ENCODE results near the gene TP53I3.
A peak's percentile ranks its signal among the peaks of the same experiment; 100 is the strongest.
"Not testable (repeated sequence)": the region's sequence is repeated elsewhere in the genome, so short reads cannot be mapped to it uniquely, and the experiment has no call there.

Gene TP53I3, protein sequence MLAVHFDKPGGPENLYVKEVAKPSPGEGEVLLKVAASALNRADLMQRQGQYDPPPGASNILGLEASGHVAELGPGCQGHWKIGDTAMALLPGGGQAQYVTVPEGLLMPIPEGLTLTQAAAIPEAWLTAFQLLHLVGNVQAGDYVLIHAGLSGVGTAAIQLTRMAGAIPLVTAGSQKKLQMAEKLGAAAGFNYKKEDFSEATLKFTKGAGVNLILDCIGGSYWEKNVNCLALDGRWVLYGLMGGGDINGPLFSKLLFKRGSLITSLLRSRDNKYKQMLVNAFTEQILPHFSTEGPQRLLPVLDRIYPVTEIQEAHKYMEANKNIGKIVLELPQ

DNA sequence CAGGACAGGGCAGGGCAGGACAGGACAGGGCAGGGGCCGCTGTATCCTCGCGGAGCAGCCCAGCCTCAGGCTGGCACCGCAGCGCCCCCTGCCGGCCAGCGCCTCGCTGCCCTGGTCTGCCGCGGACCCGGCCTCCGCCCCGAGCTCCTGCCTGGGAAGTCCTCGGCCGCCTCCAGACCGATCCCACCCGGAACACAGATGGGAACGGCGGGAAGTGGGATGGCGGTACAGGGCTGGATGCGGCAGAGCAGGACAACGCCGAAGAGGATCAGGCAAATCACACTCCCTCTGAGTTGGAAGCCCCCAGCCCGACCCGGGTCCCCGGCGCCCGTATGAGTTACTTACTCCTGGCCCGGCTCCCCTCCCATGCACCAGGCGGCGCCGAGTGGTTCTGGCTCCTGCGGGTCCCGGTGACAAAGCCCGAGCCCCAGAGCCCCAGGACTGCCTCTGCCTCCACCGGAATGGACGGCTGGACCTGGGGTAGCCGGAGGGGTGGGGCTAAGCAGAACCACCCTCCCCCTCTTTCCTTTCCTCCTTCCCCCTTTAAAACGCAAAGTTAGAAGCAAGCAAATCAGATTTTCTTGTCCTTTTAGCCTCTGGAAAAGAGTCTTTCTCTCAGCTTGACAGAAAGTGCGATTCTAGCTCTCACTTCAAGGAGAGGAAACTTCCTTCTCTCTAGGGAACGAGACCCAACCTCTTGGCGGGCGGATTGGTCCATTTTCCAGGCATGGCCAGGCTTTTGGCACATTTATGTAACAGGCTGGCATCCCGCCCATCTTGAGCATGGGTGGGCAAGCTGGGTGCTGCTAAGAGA, at the start of gene TP53I3:
Gene TP53I3 (minus strand): TSS at position 449 of the 814 bp plus-strand sequence. CDS start 508 bp downstream, outside the sequence.
- peak; percentile 71 to 78 (median 75) for DNase-seq (ENCODE audit: low read depth in 4 of 4, low spot score in 1 of 4)

DNA sequence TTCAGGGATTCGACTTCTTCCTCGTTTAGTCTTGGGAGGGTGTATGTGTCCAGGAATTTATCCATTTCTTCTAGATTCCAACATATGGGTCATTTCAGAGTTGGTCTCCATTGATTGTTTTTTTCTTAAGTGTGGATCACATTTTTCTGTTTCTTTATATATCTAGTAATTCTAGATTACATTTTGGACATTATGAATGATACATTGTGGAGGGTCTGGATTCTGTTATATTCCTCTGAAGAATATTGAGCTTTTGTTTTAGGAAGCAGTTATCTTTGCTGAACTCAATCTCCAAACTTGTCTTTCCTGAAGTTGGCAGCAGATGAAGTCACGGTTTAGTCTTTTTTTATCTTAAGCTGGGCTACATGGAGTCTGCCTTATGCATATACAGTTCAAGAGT, 47.9 kb upstream of the TP53I3 start:
- no peak for DNase-seq (ENCODE audit: low read depth in 4 of 4, low spot score in 1 of 4)

DNA sequence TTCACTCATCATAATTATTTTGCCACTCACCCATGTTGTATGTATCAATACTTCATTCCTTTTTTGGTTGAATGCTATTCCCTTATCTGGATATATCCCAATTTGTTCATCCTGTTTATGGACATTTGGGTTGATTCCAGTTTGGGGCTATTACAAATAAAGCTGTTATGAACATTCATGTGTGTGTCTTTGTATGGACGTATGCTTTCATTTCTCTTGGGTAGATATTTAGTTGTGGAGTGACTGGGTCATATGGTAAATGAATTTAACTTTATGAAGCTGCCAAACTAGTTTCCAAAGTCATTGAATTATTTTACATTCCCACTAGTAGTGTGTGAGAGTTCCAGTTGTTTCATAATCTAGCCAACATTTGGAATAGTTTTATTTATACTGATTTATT, 41.3 kb upstream of the TP53I3 start:
- DNase-seq (ENCODE audit: low read depth in 4 of 4, low spot score in 1 of 4) = no peak

DNA sequence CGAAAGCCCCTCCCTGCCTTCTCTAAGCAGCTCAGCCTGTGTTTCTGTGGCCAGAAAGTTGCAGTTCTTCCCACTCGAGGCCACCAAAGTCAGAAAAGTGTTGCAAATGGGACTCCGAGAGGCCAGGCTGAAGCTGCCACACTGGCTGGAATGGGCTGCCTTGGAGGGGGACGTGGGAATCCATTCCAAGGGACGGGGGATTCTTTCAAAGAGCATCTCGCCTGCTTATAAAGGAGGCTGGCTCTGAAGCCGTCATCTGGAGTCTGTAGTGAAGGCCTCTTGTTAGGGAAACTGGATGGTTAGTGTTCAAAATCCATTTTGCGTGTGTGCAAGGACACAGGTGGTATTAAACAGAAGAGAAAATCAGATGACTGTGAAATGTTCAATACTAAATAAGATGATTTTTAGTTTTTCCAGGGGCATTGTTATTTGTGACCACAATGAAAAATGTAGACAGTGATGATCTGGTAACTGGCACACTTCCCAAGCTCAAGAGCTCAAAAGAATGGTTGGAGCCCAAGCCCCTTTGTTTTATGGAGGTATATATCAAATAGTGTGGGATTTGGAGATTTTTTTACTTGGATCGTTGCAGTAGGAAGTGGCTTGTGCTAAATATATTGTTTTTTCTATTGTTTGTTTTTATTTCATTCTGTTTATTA, 39.4 kb upstream of the TP53I3 start:
- DNase-seq (ENCODE audit: low read depth in 4 of 4, low spot score in 1 of 4) = peak in 1 of 4 experiments; percentile 13

DNA sequence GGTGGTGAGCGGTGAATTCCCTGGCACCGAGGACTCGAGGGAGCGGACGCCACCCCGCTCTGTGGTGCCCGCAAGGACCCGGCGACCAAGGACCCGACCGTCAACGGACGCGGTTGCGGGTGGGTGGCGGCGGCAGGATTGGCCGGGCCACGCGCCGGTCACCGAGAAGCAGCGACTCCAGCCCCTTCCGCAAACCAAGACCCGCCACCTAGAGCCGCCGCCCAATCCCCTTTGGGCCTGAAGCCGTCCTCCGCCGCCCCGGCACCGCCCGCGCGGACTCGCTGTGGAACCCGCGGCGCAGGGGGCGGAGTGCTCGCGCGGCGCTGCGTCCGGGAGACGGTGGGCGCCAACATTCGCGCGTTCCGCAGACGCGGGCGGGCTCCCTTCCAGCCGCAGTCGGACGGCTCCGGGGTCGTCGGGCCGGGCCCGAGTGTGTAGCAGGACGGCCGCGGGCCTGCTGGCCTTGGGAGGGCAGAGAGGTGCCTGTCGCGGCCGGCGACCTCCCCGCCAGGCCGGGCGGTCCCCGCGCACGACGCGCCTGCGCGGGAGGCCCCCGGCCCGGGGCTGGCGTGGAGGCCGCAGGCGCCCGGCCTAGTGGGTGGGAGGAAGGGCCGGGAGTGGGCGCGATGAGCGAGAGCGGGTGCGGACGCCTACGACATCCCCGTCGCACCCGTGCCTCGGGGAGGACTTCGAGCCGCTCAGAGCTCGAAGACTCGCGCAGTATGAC, 38.7 kb upstream of the TP53I3 start, which contains the start of the genes FAM228B and PFN4:
Gene FAM228B (plus strand): TSS at position 275 of the 727 bp plus-strand sequence. CDS start 893 bp downstream, outside the sequence.
Gene PFN4 (minus strand): TSS at position 140 of the 727 bp plus-strand sequence. CDS start 799 bp downstream, outside the sequence.
- DNase-seq (ENCODE audit: low read depth in 4 of 4, low spot score in 1 of 4) = peak; percentile 24 to 66 (median 44)

DNA sequence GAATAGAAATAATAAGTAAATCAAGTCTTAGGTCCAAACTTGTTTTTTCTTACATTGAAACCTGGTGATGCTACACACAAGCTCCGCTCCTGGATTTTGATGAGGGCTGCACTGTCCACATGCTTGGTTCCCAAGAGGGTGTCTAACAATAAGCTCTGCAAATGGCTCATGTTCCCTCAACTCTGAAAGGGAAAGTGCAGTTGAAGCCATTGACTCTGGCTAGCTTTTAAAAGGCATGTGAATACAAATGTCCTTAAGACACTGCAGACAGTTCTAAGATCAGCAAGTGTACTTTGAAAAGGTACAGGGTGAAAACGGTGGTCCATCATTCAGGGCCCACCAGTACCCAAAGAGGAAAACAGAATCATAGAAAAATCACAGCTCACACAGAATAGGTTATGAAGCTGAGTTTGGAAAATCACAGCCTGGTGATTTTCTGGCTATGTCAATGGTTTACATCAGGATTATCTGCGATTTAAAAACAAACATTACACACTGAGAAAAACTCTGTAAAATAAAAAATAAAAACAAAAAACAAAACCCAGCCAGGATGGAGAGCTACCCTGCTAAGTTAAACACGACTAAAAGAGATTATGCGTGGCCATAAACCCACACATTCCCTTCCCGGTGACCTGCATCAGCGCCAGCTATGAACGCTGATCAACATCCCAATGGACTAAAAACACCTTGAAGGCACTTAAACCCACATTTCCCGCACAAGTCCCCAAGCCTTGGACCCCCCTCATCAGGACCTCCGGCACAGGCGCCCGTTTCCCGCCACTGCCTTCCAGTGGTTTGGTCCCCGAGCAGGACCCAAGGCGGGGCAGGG, 37.9 kb upstream of the TP53I3 start:
- no peak for DNase-seq (ENCODE audit: low read depth in 4 of 4, low spot score in 1 of 4)

DNA sequence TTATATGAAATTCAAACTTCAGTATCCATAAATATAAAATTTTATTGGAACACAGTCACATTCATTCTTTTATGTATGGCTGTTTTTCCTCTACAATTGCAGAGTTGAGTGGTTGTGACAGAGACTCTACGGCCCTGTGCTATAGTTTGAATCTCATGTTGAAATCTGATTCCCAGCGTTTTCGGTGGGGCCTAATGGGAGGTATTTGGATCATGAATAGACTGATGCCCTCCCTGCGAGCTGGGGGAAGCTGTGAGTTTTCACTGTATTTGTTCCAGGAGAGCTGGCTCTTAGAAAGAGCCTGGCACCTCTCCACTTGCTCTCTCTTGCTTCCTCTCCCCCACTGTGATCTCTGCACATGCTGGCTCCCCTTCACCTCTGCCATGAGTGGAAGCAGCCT, 36.8 kb upstream of the TP53I3 start:
- no peak for DNase-seq (ENCODE audit: low read depth in 4 of 4, low spot score in 1 of 4)

DNA sequence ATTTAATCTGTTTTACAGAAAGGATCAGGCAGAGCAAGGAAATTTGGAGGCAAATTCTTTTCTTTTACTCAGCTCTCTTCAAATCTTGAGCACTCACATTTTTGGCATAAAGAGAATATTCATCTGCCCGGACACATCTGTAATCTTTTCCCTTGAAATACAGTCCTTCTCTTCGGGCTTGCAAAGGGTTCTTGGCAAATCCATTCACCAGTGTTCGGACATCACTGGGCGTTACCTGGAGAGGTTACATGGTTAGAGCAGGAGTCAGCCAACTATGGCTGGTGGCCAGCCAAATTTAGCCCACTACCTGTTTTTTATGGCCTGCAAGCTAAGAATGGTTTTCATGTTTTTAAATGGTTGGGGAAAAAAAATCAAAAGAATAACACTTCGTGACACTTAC, 36.4 kb upstream of the TP53I3 start:
- DNase-seq (ENCODE audit: low read depth in 4 of 4, low spot score in 1 of 4) = no peak

DNA sequence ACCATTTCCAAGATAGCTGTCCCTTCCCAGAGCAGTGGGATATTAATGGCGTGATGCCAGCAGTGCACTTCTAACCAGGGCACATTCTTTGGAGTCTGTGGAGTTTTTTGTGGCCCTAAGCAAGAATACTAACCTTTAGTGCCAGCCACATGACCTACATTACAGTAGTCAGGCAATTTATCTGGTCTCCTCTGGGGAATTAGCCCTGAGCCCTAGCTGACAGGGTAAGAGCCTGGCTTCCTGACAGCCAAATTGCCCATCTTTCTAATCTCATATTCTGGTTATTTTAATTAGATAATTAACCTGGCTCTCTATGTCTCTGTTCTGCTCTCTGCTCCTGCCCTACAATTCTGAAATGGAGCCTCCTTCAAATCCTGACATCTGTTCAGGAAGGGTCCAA, 33.3 kb upstream of the TP53I3 start:
- DNase-seq (ENCODE audit: low read depth in 4 of 4, low spot score in 1 of 4) = no peak

DNA sequence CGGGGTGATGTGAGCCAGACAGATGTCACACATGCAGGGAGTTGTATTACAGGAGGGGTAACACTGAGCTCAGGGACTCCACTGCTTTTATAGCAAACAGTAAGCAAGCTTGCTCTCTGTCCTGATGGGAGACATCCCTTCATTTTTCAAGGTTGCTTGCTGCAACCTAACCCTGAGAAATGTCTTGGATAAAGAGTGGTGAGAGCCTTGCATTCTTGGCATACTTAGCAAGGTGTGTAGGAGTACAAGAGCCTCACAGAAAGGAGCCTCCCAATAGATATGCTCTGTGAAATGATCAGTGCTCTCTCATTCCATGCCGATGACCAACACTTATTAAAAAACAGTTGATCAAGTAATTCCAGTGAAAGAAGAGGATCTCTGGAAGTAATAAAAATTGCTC, 30.4 kb upstream of the TP53I3 start:
- no peak for DNase-seq (ENCODE audit: low read depth in 4 of 4, low spot score in 1 of 4)

DNA sequence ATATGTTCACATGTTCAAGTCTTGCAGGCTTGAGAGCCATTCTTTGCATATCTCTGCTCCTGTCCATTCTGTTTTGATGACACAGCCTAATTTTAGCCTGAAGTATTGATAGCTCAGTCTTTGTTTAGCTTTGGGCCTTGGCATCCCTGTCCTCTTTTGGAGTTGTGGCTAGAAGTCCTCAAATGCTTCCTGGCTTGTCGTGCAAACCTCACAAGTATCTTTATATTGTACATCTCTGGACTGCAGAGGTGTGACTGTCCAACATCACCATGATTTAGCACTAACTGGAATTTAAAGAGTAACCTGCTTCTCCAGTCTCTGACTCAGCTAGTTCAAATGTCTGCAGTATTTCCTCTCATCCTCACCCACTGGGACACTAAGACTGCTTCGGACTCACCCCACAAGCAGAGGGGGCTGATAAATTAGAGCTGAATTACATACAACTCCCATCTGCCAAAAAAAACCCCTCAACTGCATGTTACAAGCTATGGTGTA, 26.8 kb upstream of the TP53I3 start:
- no peak for DNase-seq (ENCODE audit: low read depth in 4 of 4, low spot score in 1 of 4)

DNA sequence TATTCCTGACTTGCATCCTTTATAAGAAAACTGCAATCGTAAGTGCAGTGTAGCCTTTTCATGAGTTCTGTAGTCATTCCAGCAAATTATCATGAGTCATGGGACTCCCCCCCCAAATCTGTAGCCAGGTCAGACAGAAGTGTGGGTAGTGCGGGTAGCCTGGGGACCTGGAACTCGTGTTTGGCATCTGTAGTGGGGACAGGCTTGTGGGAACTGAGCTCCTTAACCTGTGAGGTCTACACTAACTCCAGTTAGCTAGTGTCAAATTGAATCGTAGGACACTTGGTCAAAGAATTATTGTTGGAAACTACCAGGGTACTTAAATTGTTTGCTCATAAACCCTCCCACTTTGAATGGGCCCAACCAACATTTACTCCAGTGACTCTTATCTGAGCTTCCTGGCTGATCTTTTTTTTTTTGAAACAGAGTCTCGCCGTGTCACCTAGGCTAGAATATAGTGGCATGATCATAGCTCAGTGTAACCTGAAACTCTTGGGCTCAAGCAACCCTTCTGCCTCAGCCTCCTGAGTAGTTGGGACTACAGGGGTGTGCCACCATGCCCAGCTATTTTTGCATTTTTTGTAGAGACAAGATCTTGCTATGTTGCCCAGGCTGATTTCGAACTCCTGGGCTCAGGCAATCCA, 26.1 kb upstream of the TP53I3 start:
- DNase-seq (ENCODE audit: low read depth in 4 of 4, low spot score in 1 of 4) = no peak

DNA sequence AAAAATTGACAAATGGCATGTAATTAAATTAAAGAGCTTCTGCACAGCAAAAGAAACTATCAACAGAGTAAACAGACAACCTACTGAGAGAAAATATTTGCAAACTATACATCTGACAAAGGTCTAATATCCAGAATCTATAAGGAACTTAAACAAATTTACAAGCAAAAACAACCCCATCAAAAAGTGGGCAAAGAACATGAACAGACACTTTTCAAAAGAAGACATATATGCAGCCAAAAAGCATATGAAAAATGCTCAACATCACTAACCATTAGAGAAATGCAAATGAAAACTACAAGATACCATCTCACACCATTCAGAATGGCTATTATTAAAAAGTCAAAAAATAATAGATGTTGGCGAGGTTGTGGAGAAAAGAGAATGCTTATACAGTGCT, 24.8 kb upstream of the TP53I3 start:
- DNase-seq (ENCODE audit: low read depth in 4 of 4, low spot score in 1 of 4) = not testable (repeated sequence)

DNA sequence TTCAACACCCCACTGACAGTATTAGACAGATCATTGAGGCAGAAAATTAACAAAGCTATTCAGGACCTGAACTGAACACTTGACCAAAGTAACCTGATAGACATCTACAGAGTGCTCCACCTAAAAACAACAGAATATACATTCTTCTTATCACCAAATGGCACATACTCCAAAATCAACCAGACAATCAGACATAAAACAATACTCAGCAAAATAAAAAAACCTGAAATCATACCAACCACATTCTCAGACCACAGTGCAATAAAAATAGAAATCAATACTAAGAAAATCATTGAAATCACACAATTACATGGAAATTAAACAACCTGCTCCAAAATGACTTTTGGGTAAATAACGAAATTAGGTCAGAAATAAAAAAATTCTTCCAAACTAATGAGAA, 22.7 kb upstream of the TP53I3 start:
- DNase-seq (ENCODE audit: low read depth in 4 of 4, low spot score in 1 of 4) = no peak

DNA sequence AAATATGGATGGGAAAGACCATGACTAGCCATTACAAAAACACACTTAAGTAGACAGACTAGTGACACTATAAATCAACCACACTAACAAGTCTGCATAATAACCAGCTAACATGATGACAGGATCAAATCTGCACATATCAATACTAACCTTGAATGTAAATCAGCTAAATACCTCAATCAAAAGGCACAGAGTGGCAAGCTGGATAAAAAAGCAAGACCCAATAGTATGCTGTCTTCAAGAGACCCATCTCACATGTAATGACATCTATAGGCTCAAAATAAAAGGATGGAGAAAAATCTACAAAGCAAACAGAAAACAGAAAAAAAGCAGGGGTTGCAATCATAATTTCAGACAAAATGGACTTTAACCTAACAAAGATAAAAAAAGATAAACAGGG, 22.2 kb upstream of the TP53I3 start:
- no peak for DNase-seq (ENCODE audit: low read depth in 4 of 4, low spot score in 1 of 4)

DNA sequence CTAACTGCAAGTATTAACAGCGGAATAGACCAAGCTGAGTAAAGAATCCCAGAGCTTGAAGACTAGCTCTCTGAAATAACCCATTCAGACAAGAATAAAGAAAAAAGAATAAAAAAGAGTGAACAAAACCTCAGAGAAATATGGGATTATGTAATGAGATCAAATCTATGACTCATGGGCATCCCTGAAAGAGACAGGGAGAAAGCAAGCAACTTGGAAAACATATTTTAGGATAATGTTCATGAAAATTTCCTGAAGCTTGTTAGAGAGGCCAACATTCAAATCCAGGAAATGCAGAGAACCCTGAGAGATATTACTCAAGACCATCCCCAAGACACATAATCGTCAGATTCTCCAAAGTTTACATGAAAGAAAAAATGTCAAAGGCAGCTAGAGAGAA, 21.2 kb upstream of the TP53I3 start:
- DNase-seq (ENCODE audit: low read depth in 4 of 4, low spot score in 1 of 4) = no peak

DNA sequence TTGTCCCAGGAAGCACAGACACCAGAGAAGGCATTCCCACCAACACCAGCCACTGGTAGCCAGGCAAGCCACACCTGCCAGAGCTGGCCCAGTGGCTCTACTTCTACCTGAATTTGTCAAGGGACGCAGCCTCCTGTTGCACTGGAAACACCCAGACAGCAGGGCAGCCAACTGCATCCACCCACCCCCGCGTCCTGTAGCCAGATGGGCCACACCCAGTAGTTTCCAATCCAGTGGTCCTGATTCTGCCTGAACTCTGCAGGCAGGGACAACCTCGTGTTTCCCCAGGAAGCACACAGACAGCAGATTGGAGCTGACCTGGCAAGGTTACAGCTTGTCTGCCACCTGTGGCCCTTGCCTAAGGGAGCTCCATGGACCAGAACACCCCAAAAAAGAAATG, 20.3 kb upstream of the TP53I3 start:
- DNase-seq (ENCODE audit: low read depth in 4 of 4, low spot score in 1 of 4) = no peak

DNA sequence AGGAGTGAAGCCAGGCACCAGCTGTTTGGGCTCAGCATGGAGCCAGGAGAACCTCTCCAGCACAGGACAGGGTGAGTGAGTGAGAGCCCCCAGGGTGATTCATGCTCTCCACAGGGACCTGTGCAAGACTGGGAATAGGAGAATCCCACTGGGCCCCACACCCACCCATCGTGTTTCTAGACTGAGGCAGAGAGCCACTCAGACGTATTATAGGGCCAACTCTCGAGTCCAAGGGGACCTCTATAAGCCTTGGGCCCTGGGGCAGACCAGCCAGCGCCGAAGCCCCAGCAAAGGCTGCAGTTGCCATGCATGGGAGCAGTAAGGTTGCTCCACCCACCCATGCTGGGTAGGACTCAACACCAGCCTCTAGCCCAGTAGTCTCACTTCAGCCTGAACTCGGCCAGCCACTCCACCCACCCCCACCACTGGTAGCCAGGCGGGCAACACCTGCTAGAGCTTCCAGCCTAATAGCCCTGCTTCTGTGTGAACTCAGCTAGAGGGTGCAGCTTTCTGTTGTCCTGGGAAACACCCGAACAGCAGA, 19.5 kb upstream of the TP53I3 start:
- DNase-seq (ENCODE audit: low read depth in 4 of 4, low spot score in 1 of 4) = no peak

DNA sequence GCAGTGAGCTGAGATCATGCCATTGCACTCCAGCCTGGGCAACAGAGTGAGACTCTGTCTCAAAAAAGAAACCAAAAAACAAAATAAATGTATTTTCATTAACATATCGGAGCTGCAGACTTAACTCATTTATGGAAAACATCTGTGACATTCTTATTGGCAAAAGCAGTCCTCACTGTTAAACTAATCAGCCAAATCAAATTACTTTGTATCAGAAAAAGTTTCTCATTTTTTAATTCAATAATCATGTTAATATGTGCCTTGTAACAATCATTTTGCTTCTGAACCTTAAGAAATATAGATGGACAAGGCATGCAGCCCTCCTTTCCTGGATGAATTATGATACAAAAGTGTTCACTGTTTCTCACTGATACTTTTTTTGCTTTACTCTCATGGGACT, 18.0 kb upstream of the TP53I3 start:
- no peak for DNase-seq (ENCODE audit: low read depth in 4 of 4, low spot score in 1 of 4)

Data from stimulated activated CD4-positive, alpha-beta T cell treated with anti-CD3 and anti-CD28 coated beads, Interleukin-1b, Interleukin-23, amount 100 ng/mL, for 24 hours (primary cell).